SHP77 treated with DMSO at 0.1 percent for 48 hours (cell line): Measurements from ENCODE around the gene KERA.
"Not testable (repeated sequence)": the region's sequence is repeated elsewhere in the genome, so short reads cannot be mapped to it uniquely, and the experiment has no call there.

Experiments used
- DNase-seq: peaks from one replicate; lab custom pipeline; 2025; lab: John Stamatoyannopoulos, UW

KERA gene

GRCh38 chr12:91057368-91058165 is at the start of gene KERA:
Gene KERA (minus strand): TSS chr12:91058024. CDS start chr12:91056281, 1,743 bp downstream.
- DNase-seq, result no peak

- DNase-seq, result no peak
Measured at GRCh38 chr12:91106283-91106682, 48.5 kb upstream of the KERA start.

DNA sequence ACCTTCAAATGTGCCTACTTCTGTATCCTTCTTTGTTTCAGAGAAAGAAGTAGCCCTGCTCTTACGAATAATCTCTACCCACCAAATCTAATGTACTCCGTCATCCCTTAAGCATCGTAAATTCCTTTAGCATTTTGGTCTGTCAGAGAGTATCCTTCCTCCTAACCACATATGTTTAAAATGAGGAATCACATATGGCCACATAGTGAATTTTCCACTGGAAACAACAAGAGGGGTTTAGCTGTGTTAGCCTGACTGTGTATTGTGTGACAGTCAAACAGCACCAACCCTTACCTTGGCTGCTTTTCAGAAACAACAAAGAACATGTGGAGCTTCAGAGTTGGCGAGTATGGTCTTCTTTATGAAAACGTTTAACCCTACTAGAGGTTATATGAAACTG is 48.0 kb upstream of the KERA start:
- no peak for DNase-seq

DNA sequence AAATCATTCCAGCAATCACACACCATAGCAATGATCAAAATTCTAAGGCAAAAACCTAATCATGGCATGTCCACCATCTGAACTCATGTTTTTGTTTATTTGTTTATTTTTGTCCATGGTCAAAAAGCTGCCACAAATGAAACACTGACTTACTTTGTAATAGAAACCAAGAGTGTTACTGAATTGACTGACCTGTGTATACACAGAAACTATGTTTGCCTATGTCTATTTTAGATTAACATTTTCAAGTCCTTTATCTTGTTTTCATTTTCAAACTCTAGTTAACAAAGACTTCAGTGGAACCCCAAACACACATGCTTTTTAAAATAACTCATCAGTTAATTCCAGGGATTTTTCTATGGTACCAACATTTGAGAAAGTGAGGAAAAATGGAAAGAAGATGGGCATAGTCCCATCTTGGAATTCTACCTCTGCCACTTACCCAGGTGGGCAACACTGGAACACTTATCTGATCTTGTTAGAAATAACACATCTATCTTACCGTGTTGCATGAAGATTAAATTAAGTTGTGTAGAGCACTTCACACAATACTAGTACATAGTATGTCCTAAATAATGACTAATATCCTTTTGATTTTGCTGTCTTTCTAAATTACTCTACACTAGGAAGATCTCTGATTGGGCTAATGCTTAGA is 47.1 kb upstream of the KERA start:
- DNase-seq, result no peak

GRCh38 chr12:91103624-91104023 is 45.8 kb upstream of the KERA start:
- DNase-seq, result no peak

DNA sequence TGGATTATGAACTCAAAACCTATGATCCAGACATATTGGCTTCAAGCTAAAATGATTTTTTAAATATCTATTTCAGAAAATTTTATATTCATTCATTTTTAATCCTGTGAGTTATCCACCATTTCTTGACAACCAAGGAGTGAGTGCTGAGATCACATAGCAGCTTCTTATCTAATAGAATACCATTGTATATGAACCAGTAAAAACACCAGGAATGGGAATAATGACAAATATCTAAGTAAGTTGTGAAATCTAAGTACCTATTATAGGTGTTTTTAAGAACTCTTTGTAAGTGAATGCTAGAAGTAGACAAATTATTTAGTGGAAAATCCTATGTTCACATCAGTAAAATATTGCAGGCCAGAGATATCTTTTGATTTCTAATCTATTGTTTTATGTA is 45.3 kb upstream of the KERA start:
- DNase-seq, result no peak

DNA sequence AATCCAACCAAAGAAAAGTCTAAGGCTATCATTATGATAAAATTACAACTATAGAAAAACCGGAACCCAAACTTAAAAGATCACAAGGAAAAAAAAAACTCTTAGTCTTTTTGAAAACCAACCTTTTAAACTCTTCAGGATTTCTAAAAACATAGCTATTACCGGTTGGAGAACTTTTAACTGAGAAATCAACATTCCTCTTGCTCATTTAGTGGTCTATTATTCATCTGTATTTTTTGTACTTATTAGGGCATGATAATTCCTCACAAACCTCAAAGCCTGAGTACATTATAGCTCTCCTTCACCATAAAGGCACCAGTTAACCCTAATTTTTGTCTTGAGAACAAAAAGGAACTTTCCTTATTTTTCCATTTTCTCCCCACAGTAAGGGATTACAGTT is 43.1 kb upstream of the KERA start:
- no peak for DNase-seq

- DNase-seq, result no peak
Measured at GRCh38 chr12:91099836-91100235, 42.0 kb upstream of the KERA start.

DNA sequence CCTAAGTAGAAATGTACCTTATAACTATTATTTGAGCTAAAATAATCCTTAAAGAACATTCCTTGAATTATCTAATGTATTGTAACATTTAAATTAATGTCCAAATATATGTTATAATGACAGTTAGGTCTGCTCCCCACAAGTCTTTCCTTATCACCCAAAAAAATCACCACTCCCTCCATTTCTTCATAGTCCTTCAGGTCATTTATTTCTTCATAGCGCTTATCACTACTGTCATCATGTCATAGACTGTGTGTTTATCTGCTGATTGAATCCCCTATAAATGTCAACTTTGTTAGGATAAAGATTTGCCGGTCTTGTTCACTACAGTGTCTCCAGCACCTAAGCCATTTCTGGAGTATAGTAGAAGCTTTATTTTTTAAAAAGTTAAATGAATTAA is 41.5 kb upstream of the KERA start:
- DNase-seq, result no peak

GRCh38 chr12:91098941-91099340 is 41.1 kb upstream of the KERA start:
- DNase-seq, result no peak

GRCh38 chr12:91098461-91098860 is 40.6 kb upstream of the KERA start:
- DNase-seq, result no peak

- no peak for DNase-seq
Measured at GRCh38 chr12:91094957-91095356, 37.1 kb upstream of the KERA start.

GRCh38 chr12:91094032-91094662 is 36.3 kb upstream of the KERA start:
- no peak for DNase-seq

GRCh38 chr12:91093341-91093740 is 35.5 kb upstream of the KERA start:
- DNase-seq, result no peak

DNA sequence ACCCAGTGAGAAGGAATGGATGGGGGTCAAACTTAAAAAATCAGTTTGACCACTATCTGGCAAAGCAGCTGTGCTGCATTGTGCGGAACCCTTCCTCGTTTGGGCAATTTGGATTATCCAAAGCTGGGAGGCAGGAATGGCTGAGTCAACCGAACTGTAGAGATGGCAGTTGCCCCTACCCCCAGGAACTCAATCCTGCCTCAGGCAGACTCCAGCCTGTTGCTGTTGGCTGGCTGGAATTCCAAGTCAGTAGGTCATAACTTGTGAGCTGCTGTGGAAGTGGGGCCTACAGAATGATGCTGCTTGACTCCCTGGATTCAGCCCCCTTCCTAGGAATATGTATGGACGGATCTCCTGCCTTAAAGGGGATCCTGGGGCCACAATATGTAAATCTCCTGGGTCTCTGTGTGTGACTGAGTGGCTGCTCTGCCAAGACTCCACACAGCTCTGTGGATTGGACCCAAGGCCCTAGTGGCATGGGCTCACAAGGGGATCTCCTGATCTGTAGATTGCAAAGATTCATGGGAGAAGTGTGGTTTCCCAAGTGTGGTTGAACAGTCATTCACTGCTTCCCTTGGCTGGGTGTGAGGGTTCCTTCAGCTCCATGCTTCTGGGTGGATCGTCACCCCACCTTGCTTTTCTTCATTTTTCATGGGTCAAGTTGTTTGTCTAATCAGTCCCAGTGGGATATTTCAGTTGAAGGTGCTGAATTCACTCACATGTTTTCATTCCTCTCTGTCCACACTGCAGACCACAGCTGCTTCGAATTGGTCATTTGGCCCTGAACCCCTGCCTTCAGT is 34.3 kb upstream of the KERA start:
- DNase-seq, result no peak

GRCh38 chr12:91089953-91090352 is 32.1 kb upstream of the KERA start:
- not testable (repeated sequence) for DNase-seq

DNA sequence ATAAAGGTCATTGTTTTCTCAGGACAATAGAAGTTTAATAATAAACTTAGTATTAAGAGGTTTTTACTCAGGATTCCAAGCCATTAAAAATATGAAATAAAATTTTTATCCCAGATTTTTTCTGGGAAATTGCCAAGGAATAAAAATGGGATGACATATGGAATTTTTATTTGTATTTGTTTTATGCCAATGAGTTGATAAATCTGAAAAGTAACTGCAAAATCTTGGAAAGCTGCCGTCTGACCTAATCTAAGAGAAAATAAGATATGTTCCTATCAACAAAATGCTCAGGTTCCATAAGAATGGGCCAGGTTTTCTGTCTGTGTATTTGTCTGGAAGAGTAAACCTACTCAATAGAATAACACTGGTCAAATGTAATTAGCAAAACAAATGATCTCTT is 22.2 kb upstream of the KERA start:
- DNase-seq, result no peak

DNA sequence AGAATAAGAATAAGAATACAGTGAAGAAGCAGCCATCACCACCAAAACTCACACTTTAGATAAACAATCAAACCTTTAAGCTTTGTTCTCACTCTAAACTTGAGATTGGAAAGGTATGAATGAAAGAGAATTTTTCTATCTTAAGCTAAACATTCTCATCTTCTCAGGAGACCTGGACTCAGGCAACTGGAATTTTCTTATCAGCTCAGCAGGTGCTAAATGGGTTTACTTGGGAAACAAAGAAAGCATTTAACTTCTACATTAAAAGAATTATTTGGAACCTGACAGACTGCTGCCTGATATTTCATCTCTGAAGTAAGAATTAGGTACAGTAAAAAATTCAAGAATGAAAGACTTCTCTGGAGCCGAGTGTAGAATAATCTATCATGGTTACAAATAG is 20.7 kb upstream of the KERA start:
- DNase-seq, result no peak

- no peak for DNase-seq
Measured at GRCh38 chr12:91077228-91077954, 19.6 kb upstream of the KERA start.

- no peak for DNase-seq
Measured at GRCh38 chr12:91074851-91075250, 17.0 kb upstream of the KERA start.

GRCh38 chr12:91074154-91074709 is 16.4 kb upstream of the KERA start:
- DNase-seq, result no peak
